Measurements from ENCODE around the gene TMEM219. TPM values are rescaled to one million over a fixed set of nuclear protein-coding genes. Genes with fewer than 3 reads are reported as not detected.

The TMEM219 gene
- total RNA-seq: 55.5 and 59.8 TPM in 2 replicates

GRCh38 chr16:29961479-29962343, at the start of gene TMEM219:
Gene TMEM219, plus strand, starts transcription at chr16:29962079. Its CDS starts 1,065 bp downstream, at chr16:29963144.

GRCh38 chr16:29925781-29926710, 35.8 kb upstream of the TMEM219 start, which contains the start of gene KCTD13:
Gene KCTD13, minus strand, starts transcription at chr16:29926226. Its CDS starts 193 bp downstream, at chr16:29926033.

GRCh38 chr16:29973384-29974246, 11.7 kb downstream of the TMEM219 start, which contains the start of gene TAOK2:
Gene TAOK2, plus strand, starts transcription at chr16:29973868. Its CDS starts 3,905 bp downstream, at chr16:29977773.

GRCh38 chr16:29995324-29995910, 33.5 kb downstream of the TMEM219 start, which contains the start of gene HIRIP3:
Gene HIRIP3, minus strand, starts transcription at chr16:29995617. Its CDS starts 12 bp downstream, at chr16:29995605.

GRCh38 chr16:29995911-29996765, 34.3 kb downstream of the TMEM219 start, which contains the start of gene INO80E:
Gene INO80E, plus strand, starts transcription at chr16:29996241. Its CDS starts 70 bp downstream, at chr16:29996311.

GRCh38 chr16:30010844-30011713, 49.2 kb downstream of the TMEM219 start, which contains the start of gene DOC2A:
Gene DOC2A, minus strand, starts transcription at chr16:30011027. Its CDS starts 805 bp downstream, at chr16:30010222.

Other genes starting within 250 kb of the TMEM219 start
- gene C16orf54, start 216.1 kb upstream of the TMEM219 start, total RNA-seq: not detected in 2 replicates
- gene ZG16, start 183.8 kb upstream of the TMEM219 start, total RNA-seq: not detected in 2 replicates
- gene KIF22, start 171.3 kb upstream of the TMEM219 start, total RNA-seq: 58.8 and 85.1 TPM in 2 replicates
- gene MAZ, start 155.6 kb upstream of the TMEM219 start, total RNA-seq: 191 and 192 TPM in 2 replicates
- gene PRRT2, start 149.9 kb upstream of the TMEM219 start, total RNA-seq: 1.3 and 1.8 TPM in 2 replicates
- 25.6 and 26.3 TPM in 2 replicates for gene PAGR1, start 145.9 kb upstream of the TMEM219 start, total RNA-seq
- gene MVP, start 141.6 kb upstream of the TMEM219 start, total RNA-seq: 153 and 184 TPM in 2 replicates
- 52.1 and 73.6 TPM in 2 replicates for gene CDIPT, start 98.9 kb upstream of the TMEM219 start, total RNA-seq
- gene SEZ6L2, start 62.5 kb upstream of the TMEM219 start, total RNA-seq: 1.2 and 1.4 TPM in 2 replicates
- gene ASPHD1, start 61.6 kb upstream of the TMEM219 start, total RNA-seq: 0.93 TPM in 2 replicates
- 10.5 and 11.6 TPM in 2 replicates for gene KCTD13, start 35.9 kb upstream of the TMEM219 start, total RNA-seq
- gene TAOK2, start 11.8 kb downstream of the TMEM219 start, total RNA-seq: 91.9 and 96.3 TPM in 2 replicates
- gene HIRIP3, start 33.5 kb downstream of the TMEM219 start, total RNA-seq: 7.3 and 8.1 TPM in 2 replicates
- 37.9 and 42.9 TPM in 2 replicates for gene INO80E, start 34.2 kb downstream of the TMEM219 start, total RNA-seq
- gene DOC2A, start 48.9 kb downstream of the TMEM219 start, total RNA-seq: 0.13 and 0.22 TPM in 2 replicates
- gene C16orf92, start 61.1 kb downstream of the TMEM219 start, total RNA-seq: not detected in 2 replicates
- gene TLCD3B, start 69.2 kb downstream of the TMEM219 start, total RNA-seq: 0.07 and 0.13 TPM in 2 replicates
- 921 and 974 TPM in 2 replicates for gene ALDOA, start 103.7 kb downstream of the TMEM219 start, total RNA-seq
- 193 and 211 TPM in 2 replicates for gene PPP4C, start 113.9 kb downstream of the TMEM219 start, total RNA-seq
- 0.14 and 0.27 TPM in 2 replicates for gene TBX6, start 129.8 kb downstream of the TMEM219 start, total RNA-seq
- 10.3 and 10.9 TPM in 2 replicates for gene YPEL3, start 134.1 kb downstream of the TMEM219 start, total RNA-seq
- 1.7 and 2.0 TPM in 2 replicates for gene GDPD3, start 151.5 kb downstream of the TMEM219 start, total RNA-seq
- gene MAPK3, start 161.1 kb downstream of the TMEM219 start, total RNA-seq: 46.5 and 58.0 TPM in 2 replicates
- 3.8 and 4.0 TPM in 2 replicates for gene CORO1A, start 221.5 kb downstream of the TMEM219 start, total RNA-seq
- 114 and 168 TPM in 2 replicates for gene BOLA2B, start 231.6 kb downstream of the TMEM219 start, total RNA-seq
- gene SLX1A, start 231.8 kb downstream of the TMEM219 start, total RNA-seq: 27.2 and 46.3 TPM in 2 replicates
- gene SULT1A3, start 237.2 kb downstream of the TMEM219 start, total RNA-seq: 4.4 and 4.5 TPM in 2 replicates